HEK293T (cell line): ENCODE measurements around the gene GHRL.

ENCODE experiments used
- CTCF ChIA-PET: fragments of 350-600 bp; formaldehyde crosslinking; extraction: SDS; loops from one replicate; lab custom pipeline; 2021; ENCODE audit warnings: antibody characterized with exemption, inconsistent platforms; lab: Yijun Ruan, JAX
- POLR2A ChIA-PET: fragments of 350-600 bp; formaldehyde crosslinking; extraction: SDS; loops from one replicate; lab custom pipeline; 2020; ENCODE audit warnings: antibody characterized with exemption, inconsistent platforms; lab: Yijun Ruan, JAX
- DNase-seq: peaks from one replicate; pipeline ENCODE4 v3.0.0; 2012; ENCODE audit warnings: mixed read lengths; ENCODE audit errors: extremely low spot score
- ARNT ChIP-seq: fragments of 450-650 bp; IDR thresholded peaks from 2 replicates; pipeline ENCODE4 v1.6.1; 2017; ENCODE audit warnings: mild to moderate bottlenecking
- BHLHE40 ChIP-seq: fragments of 450-650 bp; IDR thresholded peaks from 2 replicates; pipeline ENCODE4 v1.6.1; 2016; ENCODE audit warnings: mild to moderate bottlenecking, moderate library complexity, borderline replicate concordance
- CTBP1 ChIP-seq: fragments of 450-650 bp; IDR thresholded peaks from 2 replicates; pipeline ENCODE4 v1.6.1; 2016; ENCODE audit warnings: borderline replicate concordance
- ELF4 ChIP-seq: fragments of 450-650 bp; IDR thresholded peaks from 2 replicates; pipeline ENCODE4 v1.6.1; 2017; ENCODE audit warnings: antibody characterized with exemption
- FOXA1 ChIP-seq: fragments of 450-650 bp; IDR thresholded peaks from 2 replicates; pipeline ENCODE4 v1.6.1; 2016; ENCODE audit warnings: mild to moderate bottlenecking
- FOXK2 ChIP-seq: fragments of 450-650 bp; IDR thresholded peaks from 2 replicates; pipeline ENCODE4 v1.6.1; 2016; ENCODE audit warnings: mild to moderate bottlenecking
- FOXM1 ChIP-seq: fragments of 450-650 bp; IDR thresholded peaks from 2 replicates; pipeline ENCODE4 v1.6.1; 2017; ENCODE audit warnings: mild to moderate bottlenecking, borderline replicate concordance
- HDGF ChIP-seq: fragments of 450-650 bp; IDR thresholded peaks from 2 replicates; pipeline ENCODE4 v1.6.1; 2017; ENCODE audit warnings: antibody characterized with exemption, borderline replicate concordance
- L3MBTL2 ChIP-seq: fragments of 450-650 bp; conservative IDR thresholded peaks from 2 replicates; pipeline ENCODE4 v1.6.1; 2016; ENCODE audit warnings: mild to moderate bottlenecking
- LEF1 ChIP-seq: fragments of 450-650 bp; IDR thresholded peaks from 2 replicates; pipeline ENCODE4 v1.6.1; 2017; ENCODE audit warnings: mild to moderate bottlenecking, borderline replicate concordance
- NFRKB ChIP-seq: fragments of 450-650 bp; IDR thresholded peaks from 2 replicates; pipeline ENCODE4 v1.6.1; 2016; ENCODE audit warnings: mild to moderate bottlenecking, moderate library complexity
- PKNOX1 ChIP-seq: fragments of 450-650 bp; IDR thresholded peaks from 2 replicates; pipeline ENCODE4 v1.6.1; 2016
- SP1 ChIP-seq: fragments of 450-650 bp; IDR thresholded peaks from 2 replicates; pipeline ENCODE4 v1.6.1; 2017
- SUZ12 ChIP-seq: fragments of 450-650 bp; IDR thresholded peaks from 2 replicates; pipeline ENCODE4 v1.6.1; 2016; ENCODE audit warnings: mild to moderate bottlenecking
- TARDBP ChIP-seq: fragments of 450-650 bp; IDR thresholded peaks from 2 replicates; pipeline ENCODE4 v1.6.1; 2016
- ZNF384 ChIP-seq: fragments of 450-650 bp; IDR thresholded peaks from 2 replicates; pipeline ENCODE4 v1.6.1; 2016

GHRL gene

GRCh38 chr3:10312861-10313260, 20.1 kb upstream of the GHRL start:
- POLR2A ChIA-PET, result no interaction called here
- TF ChIP-seq LEF1 (no peak), BHLHE40 (no peak), NFRKB (no peak), CTBP1 (no peak), ELF4 (no peak), FOXA1 (no peak), TARDBP (no peak), ZNF384 (no peak)
- no peak for DNase-seq
- CTCF ChIA-PET, result no interaction called here

GRCh38 chr3:10312391-10312790, 19.6 kb upstream of the GHRL start:
- no peak for TF ChIP-seq L3MBTL2
- TF ChIP-seq FOXA1, result no peak
- no peak for TF ChIP-seq HDGF
- TF ChIP-seq ARNT, result no peak
- no peak for TF ChIP-seq PKNOX1
- TF ChIP-seq ZNF384, result no peak
- TF ChIP-seq FOXK2, result no peak
- no peak for TF ChIP-seq NFRKB
- TF ChIP-seq TARDBP, result no peak
- TF ChIP-seq BHLHE40, result no peak
- no peak for TF ChIP-seq SUZ12
- no peak for TF ChIP-seq LEF1
- no peak for TF ChIP-seq FOXM1
- no peak for TF ChIP-seq SP1
- no peak for TF ChIP-seq CTBP1
- no peak for TF ChIP-seq ELF4
- ChIA-PET CTCF (no interaction called here), POLR2A (no interaction called here)
- no peak for DNase-seq

GRCh38 chr3:10311710-10312109, 19.0 kb upstream of the GHRL start:
- POLR2A ChIA-PET, result no interaction called here
- TF ChIP-seq ARNT (no peak), NFRKB (no peak), L3MBTL2 (no peak), ZNF384 (no peak), HDGF (no peak), SUZ12 (no peak), SP1 (no peak), BHLHE40 (no peak)
- DNase-seq, result no peak
- CTCF ChIA-PET, result no interaction called here

- no peak for DNase-seq
- TF ChIP-seq ZNF384, result no peak
- no peak for TF ChIP-seq SUZ12
- TF ChIP-seq ARNT, result no peak
- no peak for TF ChIP-seq FOXK2
- TF ChIP-seq FOXM1, result no peak
- no peak for TF ChIP-seq SP1
- TF ChIP-seq FOXA1, result no peak
- TF ChIP-seq BHLHE40, result no peak
- no peak for TF ChIP-seq CTBP1
- TF ChIP-seq LEF1, result no peak
- no peak for TF ChIP-seq HDGF
- TF ChIP-seq PKNOX1, result no peak
- no peak for TF ChIP-seq NFRKB
- ChIA-PET POLR2A (no interaction called here), CTCF (no interaction called here)
Measured at GRCh38 chr3:10310578-10310977, 17.8 kb upstream of the GHRL start.

- TF ChIP-seq HDGF, result no peak
- TF ChIP-seq FOXK2, result no peak
- TF ChIP-seq ELF4, result no peak
- no peak for TF ChIP-seq CTBP1
- TF ChIP-seq FOXM1, result no peak
- no peak for TF ChIP-seq FOXA1
- no peak for TF ChIP-seq SUZ12
- ChIA-PET CTCF (no interaction called here), POLR2A (interaction anchor here (1.2 kb wide), 1 partner anchor 62 kb away, joined by 4 read pairs; no protein-coding TSS in a partner anchor)
- no peak for DNase-seq
Measured at GRCh38 chr3:10309736-10310135, 17.0 kb upstream of the GHRL start.

- ChIA-PET POLR2A (no interaction called here), CTCF (no interaction called here)
- TF ChIP-seq FOXM1, result no peak
- no peak for TF ChIP-seq FOXK2
- no peak for TF ChIP-seq PKNOX1
- no peak for TF ChIP-seq L3MBTL2
- DNase-seq, result no peak
Measured at GRCh38 chr3:10308678-10309077, 15.9 kb upstream of the GHRL start.

GRCh38 chr3:10306156-10306555, 13.4 kb upstream of the GHRL start:
- POLR2A ChIA-PET, result no interaction called here
- no peak for TF ChIP-seq LEF1
- TF ChIP-seq HDGF, result no peak
- no peak for TF ChIP-seq SP1
- TF ChIP-seq L3MBTL2, result no peak
- no peak for TF ChIP-seq FOXA1
- no peak for TF ChIP-seq NFRKB
- no peak for TF ChIP-seq FOXM1
- no peak for TF ChIP-seq BHLHE40
- TF ChIP-seq PKNOX1, result no peak
- no peak for TF ChIP-seq TARDBP
- TF ChIP-seq ARNT, result no peak
- no peak for DNase-seq
- CTCF ChIA-PET, result no interaction called here
